Breast epithelium (tissue), 4 donors: Measurements from ENCODE around the gene RPL18. TPM values are rescaled to one million over a fixed set of nuclear protein-coding genes. Genes with fewer than 3 reads are reported as not detected.

Experiments
- DNase-seq, 2 donors: peaks; one replicate each; pipeline ENCODE4 v3.0.0-alpha.2; 2019; ENCODE audit warnings: low spot score in 2 of 2
- H3K27ac ChIP-seq, 2 donors: fragments of 200-600 bp; sonication (generic) in 1 of 2; one replicate each; pipeline ENCODE4 v1.5.1; 2016 to 2019; ENCODE audit warnings: mild to moderate bottlenecking in 1 of 2
- H3K27me3 ChIP-seq, 2 donors: fragments of 200-600 bp; sonication (generic) in 1 of 2; one replicate each; pipeline versions ENCODE4 v1.5.1 to v1.6.0; 2017 to 2019; ENCODE audit warnings: control low read depth in 1 of 2, mild to moderate bottlenecking in 1 of 2
- H3K36me3 ChIP-seq: fragments of 200-600 bp; one replicate; pipeline ENCODE4 v1.5.1; 2019
- H3K4me1 ChIP-seq, 2 donors: fragments of 200-600 bp; sonication (generic); one replicate each; pipeline ENCODE4 v1.5.1; 2016 to 2019; ENCODE audit warnings: control low read depth in 1 of 2
- H3K4me3 ChIP-seq, 3 donors: fragments of 200-600 bp; sonication (generic); 1 replicate in 2 of 3; 2 replicates in 1 of 3; pipeline ENCODE4 v1.5.1; 2016 to 2019; ENCODE audit warnings: mild to moderate bottlenecking in 3 of 3, moderate library complexity in 2 of 3
- H3K9me3 ChIP-seq, 2 donors: fragments of 200-600 bp; sonication (generic) in 1 of 2; one replicate each; pipeline ENCODE4 v1.5.1; 2016 to 2019; ENCODE audit warnings: control low read depth in 1 of 2
- POLR2A ChIP-seq: fragments of 450-650 bp; IDR thresholded peaks from one replicate; pipeline ENCODE4 v1.6.1; 2016; ENCODE audit warnings: antibody characterized with exemption, mild to moderate bottlenecking, moderate library complexity
- POLR2AphosphoS5 ChIP-seq, 3 donors: sonication (generic); formaldehyde crosslinking; IDR thresholded peaks; one replicate each; pipeline ENCODE4 v1.6.1; 2017; ENCODE audit warnings: antibody characterized with exemption in 3 of 3
- intact Hi-C: fragments of 100-400 bp; cut with DNase I; formaldehyde crosslinking; loops from one replicate; pipeline ENCODE4 v1.15.1; 2023; ENCODE audit warnings: low total_unique reads
- total RNA-seq, 3 donors: library from RNA; depleted of rRNA; stranded (reverse); fragments of >200 nt; gene quantifications; one replicate each; pipeline ENCODE4 v1.1.0, GENCODE V29; 2016
- TF ChIP-seq, protein P1 (sequence below), 3 donors: fragments of 450-650 bp; IDR thresholded peaks; one replicate each; pipeline ENCODE4 v1.5.1; 2016 to 2017; ENCODE audit warnings: antibody characterized with exemption in 3 of 3, mild to moderate bottlenecking in 3 of 3, moderate library complexity in 3 of 3

RPL18 gene
- total RNA-seq, 3 donors from 2014 or later, result 1,880 to 2,937 (median 2,507) TPM

DNA sequence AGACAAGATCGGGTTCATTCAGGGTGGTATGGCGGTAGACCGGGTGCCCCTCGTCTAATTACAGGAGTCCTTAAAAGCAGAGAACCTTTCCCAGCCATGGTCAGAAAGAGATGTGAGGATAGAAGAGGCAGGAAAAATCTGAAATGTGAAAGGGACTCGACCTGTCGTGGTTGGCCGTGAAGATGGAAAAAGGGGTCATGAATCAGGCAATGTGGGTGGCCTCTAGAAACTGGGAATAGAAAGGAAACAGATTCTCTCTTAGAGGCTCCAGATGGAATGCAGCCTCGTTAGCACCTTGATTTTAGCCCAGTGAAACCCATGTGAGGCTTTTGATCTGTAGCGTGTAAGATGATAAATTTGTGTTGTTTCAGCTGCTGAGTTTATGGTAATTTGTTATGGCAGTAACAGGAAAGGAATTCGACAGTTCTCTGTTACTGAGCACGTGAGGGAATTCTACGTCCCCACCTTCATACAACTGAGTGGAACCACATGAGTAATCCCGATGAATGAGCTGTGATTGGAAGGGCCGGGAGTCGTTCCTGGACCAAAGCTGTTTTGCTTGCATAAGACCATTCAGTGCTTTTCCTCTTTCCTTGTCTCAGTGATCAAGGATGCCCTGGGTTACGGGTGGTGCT lies 38.0 kb upstream of the RPL18 start:
- TF ChIP-seq POLR2A (no peak), POLR2AphosphoS5 (IDR thresholded peaks at IDR 0.05) (no peak)
- TF ChIP-seq, protein P1, sequence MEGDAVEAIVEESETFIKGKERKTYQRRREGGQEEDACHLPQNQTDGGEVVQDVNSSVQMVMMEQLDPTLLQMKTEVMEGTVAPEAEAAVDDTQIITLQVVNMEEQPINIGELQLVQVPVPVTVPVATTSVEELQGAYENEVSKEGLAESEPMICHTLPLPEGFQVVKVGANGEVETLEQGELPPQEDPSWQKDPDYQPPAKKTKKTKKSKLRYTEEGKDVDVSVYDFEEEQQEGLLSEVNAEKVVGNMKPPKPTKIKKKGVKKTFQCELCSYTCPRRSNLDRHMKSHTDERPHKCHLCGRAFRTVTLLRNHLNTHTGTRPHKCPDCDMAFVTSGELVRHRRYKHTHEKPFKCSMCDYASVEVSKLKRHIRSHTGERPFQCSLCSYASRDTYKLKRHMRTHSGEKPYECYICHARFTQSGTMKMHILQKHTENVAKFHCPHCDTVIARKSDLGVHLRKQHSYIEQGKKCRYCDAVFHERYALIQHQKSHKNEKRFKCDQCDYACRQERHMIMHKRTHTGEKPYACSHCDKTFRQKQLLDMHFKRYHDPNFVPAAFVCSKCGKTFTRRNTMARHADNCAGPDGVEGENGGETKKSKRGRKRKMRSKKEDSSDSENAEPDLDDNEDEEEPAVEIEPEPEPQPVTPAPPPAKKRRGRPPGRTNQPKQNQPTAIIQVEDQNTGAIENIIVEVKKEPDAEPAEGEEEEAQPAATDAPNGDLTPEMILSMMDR (IDR thresholded peaks at IDR 0.05), result no peak
- DNase-seq, result no peak
- H3K36me3 ChIP-seq, result no peaks in the 10 kb centered on the region
- H3K4me3 ChIP-seq, result no peak overlapping the region
- no peaks in the 10 kb centered on the region for H3K27me3 ChIP-seq
- H3K4me1 ChIP-seq, result no peaks in the 10 kb centered on the region
- no peak overlapping the region for H3K27ac ChIP-seq
- no peaks in the 10 kb centered on the region for H3K9me3 ChIP-seq
- intact Hi-C loops, result no loop called here

DNA sequence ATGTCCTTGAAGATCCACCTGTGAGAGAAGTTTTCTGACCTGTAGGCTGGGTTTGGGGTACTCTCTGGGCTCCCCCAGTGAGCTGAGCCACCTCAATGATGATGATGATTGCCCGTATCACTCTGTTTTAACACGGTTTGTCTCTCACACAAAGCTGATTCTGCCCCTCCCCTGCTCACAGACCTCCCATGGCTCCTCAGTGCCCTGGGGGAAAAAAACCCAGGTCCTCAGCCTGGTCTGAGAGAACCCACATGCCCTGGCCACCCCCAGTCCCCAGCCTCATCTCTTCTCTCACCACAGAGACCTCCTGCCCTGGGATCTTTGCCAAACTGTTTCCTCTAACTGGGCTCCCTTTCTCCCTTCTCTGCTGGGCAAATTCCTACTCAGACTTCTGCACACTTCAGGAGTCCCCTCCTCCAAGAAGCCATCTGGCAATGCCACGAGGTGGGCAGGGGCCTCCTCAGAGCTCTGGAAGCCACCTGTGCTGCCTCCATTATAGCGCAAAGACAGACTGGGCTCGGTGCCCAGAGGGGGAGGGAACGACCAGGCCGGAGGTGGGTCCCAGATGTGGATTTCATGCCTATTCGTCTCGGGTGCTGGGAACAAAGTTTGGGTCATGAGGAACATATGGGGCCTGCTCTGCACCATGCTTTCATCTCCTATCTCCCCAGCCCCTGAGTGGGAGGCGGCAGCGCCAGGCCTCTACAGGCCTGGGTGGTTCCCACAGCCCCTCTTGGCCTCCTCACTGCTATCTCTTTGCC lies 35.5 kb upstream of the RPL18 start:
- no peak for DNase-seq
- intact Hi-C loops, result no loop called here
- H3K9me3 ChIP-seq, result no peaks in the 10 kb centered on the region
- H3K4me3 ChIP-seq, result no peak overlapping the region
- H3K27me3 ChIP-seq, result no peaks in the 10 kb centered on the region
- H3K4me1 ChIP-seq, result no peaks in the 10 kb centered on the region
- TF ChIP-seq, protein P1 (IDR thresholded peaks at IDR 0.05), result no peak
- TF ChIP-seq POLR2A (no peak), POLR2AphosphoS5 (IDR thresholded peaks at IDR 0.05) (no peak)
- no peaks in the 10 kb centered on the region for H3K36me3 ChIP-seq
- no peak overlapping the region for H3K27ac ChIP-seq

DNA sequence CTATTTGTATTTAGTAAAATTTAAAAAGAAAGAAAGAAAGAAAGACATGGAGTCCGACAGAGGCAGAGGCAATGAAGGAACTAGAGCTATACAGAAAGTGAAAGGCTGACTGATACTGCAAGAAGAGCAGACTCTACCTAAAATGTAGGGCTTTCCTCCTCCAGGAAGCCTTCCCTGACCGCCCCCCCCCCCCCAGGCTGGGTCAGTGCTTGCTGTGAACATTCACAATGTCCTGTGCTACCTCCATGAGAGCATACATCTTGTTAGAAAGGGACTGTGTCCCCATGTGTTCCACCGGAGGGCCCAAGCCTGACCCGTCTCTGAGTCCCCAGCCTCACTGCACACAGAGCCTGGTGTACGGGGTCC lies 32.7 kb upstream of the RPL18 start:
- DNase-seq, result no peak
- TF ChIP-seq POLR2AphosphoS5 (IDR thresholded peaks at IDR 0.05) (no peak), POLR2A (no peak)
- TF ChIP-seq, protein P1 (IDR thresholded peaks at IDR 0.05), result no peak
- no peaks in the 10 kb centered on the region for H3K27me3 ChIP-seq
- intact Hi-C loops, result no loop called here
- H3K9me3 ChIP-seq, result no peaks in the 10 kb centered on the region
- no peaks in the 10 kb centered on the region for H3K36me3 ChIP-seq
- no peaks in the 10 kb centered on the region for H3K4me1 ChIP-seq
- H3K4me3 ChIP-seq, result no peak overlapping the region
- H3K27ac ChIP-seq, result no peak overlapping the region

DNA sequence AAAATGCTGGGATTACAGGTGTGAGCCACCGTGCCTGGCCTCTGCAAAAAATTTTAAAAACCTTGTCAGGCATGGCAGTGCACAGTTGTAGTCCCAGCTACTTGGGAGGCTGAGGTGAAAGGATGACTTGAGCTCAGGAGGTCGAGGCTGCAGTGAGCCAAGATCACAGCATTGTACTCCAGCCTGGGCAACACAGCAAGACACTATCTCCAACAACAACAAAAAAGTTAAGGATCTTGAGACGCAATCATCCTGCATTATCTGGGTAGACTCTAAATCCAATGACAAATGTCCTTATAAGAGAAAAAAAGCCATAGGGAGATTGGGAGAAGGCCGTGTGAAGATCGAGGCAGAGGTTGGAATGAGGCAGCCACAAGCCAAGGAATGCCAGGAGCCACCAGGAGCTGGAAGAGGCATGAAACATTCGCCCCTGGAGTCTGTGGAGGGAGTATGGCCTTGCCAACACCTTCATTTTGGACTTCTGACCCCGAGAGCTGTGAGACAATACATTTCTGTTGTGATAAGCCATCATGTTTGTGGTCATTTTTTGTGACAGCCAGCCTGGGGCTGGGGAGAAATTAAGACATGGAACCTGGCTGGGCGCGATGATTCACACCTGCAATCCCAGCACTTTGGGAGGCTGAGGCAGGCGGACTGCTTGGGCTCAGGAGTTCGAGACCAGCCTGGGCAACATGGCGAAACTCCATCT lies 32.1 kb upstream of the RPL18 start:
- H3K36me3 ChIP-seq, result no peaks in the 10 kb centered on the region
- H3K4me3 ChIP-seq, result no peak overlapping the region
- no peaks in the 10 kb centered on the region for H3K9me3 ChIP-seq
- no peak for TF ChIP-seq POLR2A
- no peak for TF ChIP-seq POLR2AphosphoS5 (IDR thresholded peaks at IDR 0.05)
- TF ChIP-seq, protein P1 (IDR thresholded peaks at IDR 0.05), result no peak
- intact Hi-C loops, result no loop called here
- no peak overlapping the region for H3K27ac ChIP-seq
- H3K27me3 ChIP-seq, result no peaks in the 10 kb centered on the region
- DNase-seq, result no peak
- H3K4me1 ChIP-seq, result no peaks in the 10 kb centered on the region

- Histone ChIP-seq H3K4me1 (peaks cover 0 to 4% of the 10 kb centered on the region in 2 donors), H3K4me3 (no peak overlapping the region), H3K36me3 (no peaks in the 10 kb centered on the region), H3K27ac (no peak overlapping the region), H3K27me3 (no peaks in the 10 kb centered on the region), H3K9me3 (no peaks in the 10 kb centered on the region)
- TF ChIP-seq POLR2A (no peak), POLR2AphosphoS5 (IDR thresholded peaks at IDR 0.05) (no peak)
- TF ChIP-seq, protein P1 (IDR thresholded peaks at IDR 0.05), result no peak
- intact Hi-C loops, result no loop called here
- no peak for DNase-seq
Measured at GRCh38 chr19:48648134-48648533, 29.2 kb upstream of the RPL18 start.
